HepG2 (cell line): ENCODE results near the gene SAMD4B.

Source experiments
- IKZF4 ChIP-seq: sonication (generic); formaldehyde crosslinking; IDR thresholded peaks from 2 replicates; pipeline ENCODE4 v1.5.1; 2020; ENCODE audit warnings: borderline replicate concordance, mild to moderate bottlenecking, low read depth, missing genetic modification reagents; ENCODE audit errors: not compliant biosample characterization
- IRF1 ChIP-seq: sonication (generic); formaldehyde crosslinking; IDR thresholded peaks from 2 replicates; pipeline ENCODE4 v1.4.0; 2020; ENCODE audit warnings: low read depth, mild to moderate bottlenecking, missing genetic modification reagents
- NCOA1 ChIP-seq: sonication (generic); formaldehyde crosslinking; IDR thresholded peaks from 2 replicates; pipeline ENCODE4 v1.9.0; 2021; ENCODE audit warnings: missing genetic modification reagents
- POLR2A ChIP-seq, 2 experiments: IDR thresholded peaks; 2 replicates each; pipeline ENCODE4 v1.6.1; 2011; ENCODE audit warnings: low read depth in 2 of 2, low read length in 2 of 2, mild to moderate bottlenecking in 1 of 2, moderate library complexity in 1 of 2; ENCODE audit not compliant: insufficient read depth in 1 of 2
- POLR2AphosphoS5 ChIP-seq: IDR thresholded peaks from 2 replicates; pipeline ENCODE4 v1.6.1; 2012; ENCODE audit warnings: low read depth, low read length
- RAD21 ChIP-seq: fragments of 450-650 bp; formaldehyde crosslinking; IDR thresholded peaks from 2 replicates; pipeline ENCODE4 v1.5.0; 2020; ENCODE audit warnings: mild to moderate bottlenecking
- SMARCC2 ChIP-seq: fragments of 450-650 bp; IDR thresholded peaks from 2 replicates; pipeline ENCODE4 v1.6.1; 2017; ENCODE audit warnings: antibody characterized with exemption, mild to moderate bottlenecking
- SRF ChIP-seq: IDR thresholded peaks from 2 replicates; pipeline ENCODE4 v1.6.1; 2011; ENCODE audit warnings: mild to moderate bottlenecking, low read depth, low read length, moderate library complexity
- TAF1 ChIP-seq: sonication (generic); formaldehyde crosslinking; IDR thresholded peaks from 2 replicates; pipeline ENCODE4 v1.4.0; 2020; ENCODE audit warnings: missing genetic modification reagents
- ZKSCAN1 ChIP-seq: fragments of 150-350 bp; IDR thresholded peaks from 2 replicates; pipeline ENCODE4 v1.6.1; 2014; ENCODE audit warnings: low read length
- ZNF207 ChIP-seq: fragments of 450-650 bp; IDR thresholded peaks from 2 replicates; pipeline ENCODE4 v1.6.1; 2016; ENCODE audit warnings: antibody characterized with exemption, borderline replicate concordance
- ZNF510 ChIP-seq: sonication (generic); formaldehyde crosslinking; IDR thresholded peaks from 2 replicates; pipeline ENCODE4 v1.4.0; 2020; ENCODE audit warnings: low read depth, mild to moderate bottlenecking, missing genetic modification reagents
- ZNF605 ChIP-seq: sonication (generic); formaldehyde crosslinking; IDR thresholded peaks from 2 replicates; pipeline ENCODE4 v1.8.0; 2022; ENCODE audit warnings: mild to moderate bottlenecking, missing genetic modification reagents
- ZNF639 ChIP-seq: conservative IDR thresholded peaks from 2 replicates; pipeline ENCODE4 v1.6.1; 2018; ENCODE audit warnings: missing genetic modification reagents

GRCh38 chr19:39347332-39348164 is 5.3 kb downstream of the SAMD4B start:
- TF ChIP-seq NCOA1 (CRISPR knock-in tag) (no peak), SRF (no peak), POLR2A (IDR thresholded peaks at IDR 0.05; ENCODE audit: insufficient read depth in 1 of 2, low read depth in 2 of 2, low read length in 2 of 2) (no peak), IKZF4 (CRISPR knock-in tag) (no peak), POLR2AphosphoS5 (no peak), ZNF639 (no peak), ZKSCAN1 (no peak), RAD21 (CRISPR knock-in tag) (no peak), TAF1 (CRISPR knock-in tag) (no peak), ZNF207 (no peak), ZNF510 (CRISPR knock-in tag) (no peak), SMARCC2 (no peak), IRF1 (CRISPR knock-in tag) (no peak), ZNF605 (CRISPR knock-in tag) (no peak)
